CD4-positive, alpha-beta T cell treated with Interleukin-17A for 1 hour (primary cell): ENCODE data around the gene LZIC.

Source experiments
- DNase-seq: peaks from one replicate; pipeline ENCODE4 v3.0.0-alpha.2; 2020

LZIC gene

GRCh38 chr1:9910076-9910422, 33.1 kb downstream of the LZIC start, which contains the start of gene CTNNBIP1:
CTNNBIP1 (minus strand) TSS chr1:9910269; CDS start chr1:9872064, 38,205 bp downstream.
- DNase-seq: no peak

GRCh38 chr1:9909234-9910046, 33.8 kb downstream of the LZIC start:
- DNase-seq: peak; percentile 14

DNA sequence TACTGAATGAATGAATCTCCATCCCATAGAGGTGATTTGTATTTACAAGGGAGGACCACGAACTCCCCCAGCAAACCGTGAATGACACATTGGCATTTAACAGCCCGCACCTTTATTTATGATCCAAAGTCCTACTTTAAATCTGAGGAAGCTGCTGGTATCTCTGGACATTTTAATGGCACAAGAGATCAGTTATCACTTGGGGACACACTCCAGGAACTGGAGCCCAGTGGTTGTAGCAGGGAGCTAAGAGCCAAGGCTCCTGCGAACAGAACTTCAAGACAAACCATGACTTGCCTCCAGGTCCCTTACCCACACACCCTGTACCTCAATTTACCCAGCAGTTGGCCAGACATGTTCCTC, 34.3 kb downstream of the LZIC start:
- no peak for DNase-seq

DNA sequence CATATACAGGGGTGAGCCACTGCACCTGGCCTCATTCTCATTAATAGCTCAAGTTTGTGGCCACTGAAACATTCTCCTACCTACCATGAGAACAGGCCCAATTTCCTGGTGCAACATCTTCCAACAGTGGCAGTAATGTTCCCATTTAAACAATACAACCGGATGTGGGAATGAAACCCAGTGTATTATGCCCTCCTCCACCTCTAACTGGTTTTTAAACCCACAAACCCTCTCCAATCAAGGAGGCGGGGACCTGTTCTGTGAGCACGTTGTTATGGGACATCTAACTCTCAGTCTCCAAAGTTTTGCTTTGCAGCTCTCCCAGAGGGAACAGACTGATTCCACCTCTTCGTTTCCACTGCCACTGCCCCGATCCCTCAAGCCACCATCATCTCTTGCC, 35.8 kb downstream of the LZIC start:
- no peak for DNase-seq

GRCh38 chr1:9906466-9906865, 36.7 kb downstream of the LZIC start:
- no peak for DNase-seq

DNA sequence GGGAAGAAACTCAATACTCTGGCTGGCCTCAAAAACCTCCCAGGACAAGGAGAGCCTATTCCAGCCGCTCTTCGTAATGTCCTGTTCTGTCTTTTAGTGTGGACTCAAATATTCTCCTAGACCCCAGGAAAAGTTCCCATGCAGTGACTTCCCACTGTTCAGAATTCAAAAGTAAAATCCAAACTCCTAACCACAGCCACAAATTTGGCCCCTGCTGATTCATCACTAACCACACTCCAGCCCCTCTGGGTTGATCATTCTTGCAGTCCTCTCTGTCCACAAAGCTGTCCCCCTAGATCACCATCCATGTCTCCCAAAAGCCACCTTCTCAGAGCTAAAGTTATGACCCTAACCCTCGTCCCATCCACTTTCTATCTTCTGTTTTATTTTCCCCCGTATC, 38.2 kb downstream of the LZIC start:
- DNase-seq: no peak

- no peak for DNase-seq
Observed at GRCh38 chr1:9904596-9904995, 38.6 kb downstream of the LZIC start.

GRCh38 chr1:9903801-9904527, 39.2 kb downstream of the LZIC start:
- no peak for DNase-seq

GRCh38 chr1:9902060-9902452, 41.1 kb downstream of the LZIC start:
- no peak for DNase-seq

- DNase-seq: no peak
Observed at GRCh38 chr1:9901148-9902059, 41.8 kb downstream of the LZIC start.

DNA sequence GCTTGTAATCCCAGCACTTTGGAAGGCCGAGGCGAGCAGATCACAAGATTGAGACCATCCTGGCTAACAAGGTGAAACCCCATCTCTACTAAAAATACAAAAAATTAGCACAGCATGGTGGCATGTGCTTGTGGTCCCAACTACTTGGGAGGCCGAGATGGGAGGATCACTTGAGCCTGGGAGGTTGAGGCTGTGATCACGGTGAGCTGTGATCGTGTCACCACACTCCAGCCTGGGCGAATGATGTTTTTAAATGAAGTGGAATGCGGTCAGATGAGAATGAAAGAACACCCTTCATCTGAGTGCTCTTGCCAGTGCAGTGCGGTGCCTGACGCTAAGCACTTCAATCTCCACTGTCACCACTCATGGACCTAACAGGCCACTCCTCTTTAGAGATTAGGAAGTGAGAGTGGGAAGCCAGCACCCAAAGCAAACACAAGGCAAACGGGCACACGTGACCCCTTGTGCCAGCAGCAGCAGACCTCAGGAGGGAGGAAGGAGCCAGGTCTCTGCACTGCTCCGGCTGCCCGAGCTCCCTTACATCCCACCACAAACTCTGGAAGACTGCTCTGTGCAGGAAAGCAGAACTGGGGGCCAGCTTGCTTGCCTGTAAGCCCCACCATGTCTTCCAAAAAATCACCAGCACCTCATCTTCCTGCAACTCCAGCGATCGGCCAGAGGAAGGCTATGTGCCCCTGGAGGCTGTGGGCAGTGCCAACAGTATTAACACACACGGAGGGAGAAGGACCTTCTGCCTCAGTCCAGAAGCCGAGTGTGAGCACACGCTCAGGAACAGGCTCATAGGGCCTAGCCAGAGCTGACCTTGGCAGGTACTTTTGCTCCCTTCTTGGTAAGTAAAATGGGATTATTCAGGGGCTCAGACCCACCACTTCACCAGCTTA, 42.8 kb downstream of the LZIC start:
- peak; percentile 5 for DNase-seq

- no peak for DNase-seq
Observed at GRCh38 chr1:9894115-9894514, 49.1 kb downstream of the LZIC start.

DNA sequence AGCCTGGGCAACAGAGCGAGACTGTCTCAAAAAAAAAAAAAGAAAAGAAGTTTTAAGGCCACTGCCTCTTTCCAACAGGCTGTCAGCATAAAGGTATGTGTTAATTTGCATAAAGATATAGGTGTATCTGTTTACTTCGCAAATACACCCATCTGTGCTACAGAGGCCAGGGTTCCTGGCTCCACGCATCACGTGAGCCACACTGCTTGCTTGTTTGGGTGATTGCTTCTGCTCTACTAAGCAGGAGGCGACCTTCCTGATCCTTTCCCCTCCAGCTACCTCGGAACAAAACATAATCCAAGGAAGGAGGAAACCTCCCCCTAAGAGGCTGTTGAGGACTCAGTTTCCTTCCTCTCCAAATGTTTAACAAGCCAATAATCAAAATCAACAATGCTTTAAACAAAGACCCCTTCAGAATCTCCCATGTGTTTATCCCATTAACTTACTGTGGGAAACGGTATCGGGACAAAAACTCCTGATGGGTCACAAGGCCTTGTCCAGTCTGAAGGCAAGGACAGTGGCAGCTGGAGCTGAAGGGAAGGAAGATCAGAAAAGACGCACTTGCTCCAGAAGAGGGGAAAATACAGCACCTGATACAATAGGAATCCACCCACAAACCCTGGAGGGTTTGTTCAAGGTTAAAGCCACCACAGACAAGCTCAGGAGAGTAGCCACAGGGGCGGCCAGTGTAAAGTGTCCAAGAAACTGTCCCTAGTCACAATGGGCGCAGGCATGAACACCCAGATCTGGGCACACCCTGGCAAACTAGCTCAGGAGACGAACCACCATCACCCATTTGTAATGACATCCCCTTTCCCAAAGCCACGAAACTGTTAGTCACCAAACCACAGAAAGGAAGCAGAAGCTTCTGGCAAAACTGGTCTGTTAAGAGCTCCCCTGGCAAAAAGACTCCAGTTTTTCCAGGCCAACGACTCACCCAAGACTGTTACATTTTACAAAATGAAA, 50.3 kb downstream of the LZIC start:
- DNase-seq: no peak

GRCh38 chr1:9891207-9891606, 52.0 kb downstream of the LZIC start:
- DNase-seq: no peak

DNA sequence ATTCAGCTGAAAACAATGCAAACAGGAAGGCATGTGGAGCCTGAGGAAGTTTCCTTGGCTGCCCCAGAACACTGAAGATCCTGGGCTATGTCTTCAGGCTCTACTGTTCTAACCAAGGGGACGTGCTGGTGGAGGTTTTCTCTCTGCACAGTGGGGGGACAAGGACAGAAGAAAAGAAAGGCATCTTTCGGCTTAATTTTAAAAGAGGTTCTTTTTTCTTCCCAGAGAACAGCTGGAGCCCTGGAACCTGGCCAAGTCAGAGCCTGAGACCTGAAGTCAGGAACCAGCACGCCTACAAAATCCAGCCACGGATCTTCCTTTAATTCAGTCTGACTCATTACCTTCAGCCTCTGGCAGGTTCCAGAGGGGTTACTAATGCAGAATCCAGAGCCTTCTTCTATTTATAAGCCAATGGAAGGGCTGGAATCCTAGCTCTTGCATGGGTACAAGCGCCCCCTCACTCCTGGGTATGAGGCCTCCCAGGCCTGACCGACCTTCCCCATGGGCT, 52.9 kb downstream of the LZIC start:
- DNase-seq: no peak

DNA sequence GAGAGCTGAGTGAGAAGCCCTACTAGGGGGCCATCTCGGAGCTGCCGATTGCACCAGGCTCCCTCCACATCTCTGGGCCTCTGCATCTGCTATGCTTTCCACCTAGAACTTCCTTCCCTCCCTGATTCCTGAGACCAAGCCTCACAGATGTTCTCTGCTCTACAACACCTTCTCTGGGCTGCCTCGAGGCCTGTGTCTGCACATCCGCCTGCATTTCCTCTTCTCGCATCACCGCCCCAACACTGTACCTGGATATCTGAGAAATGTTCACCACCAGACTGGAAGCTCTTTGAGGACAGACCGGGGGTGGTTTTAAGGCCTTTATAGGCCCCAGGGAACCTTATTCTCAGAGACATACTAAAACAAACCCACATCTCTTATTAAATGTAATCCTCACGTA, 53.8 kb downstream of the LZIC start:
- no peak for DNase-seq

GRCh38 chr1:9888886-9889285, 54.3 kb downstream of the LZIC start:
- no peak for DNase-seq

GRCh38 chr1:9887070-9887469, 56.1 kb downstream of the LZIC start:
- DNase-seq: no peak

GRCh38 chr1:9886092-9886742, 57.0 kb downstream of the LZIC start:
- no peak for DNase-seq

DNA sequence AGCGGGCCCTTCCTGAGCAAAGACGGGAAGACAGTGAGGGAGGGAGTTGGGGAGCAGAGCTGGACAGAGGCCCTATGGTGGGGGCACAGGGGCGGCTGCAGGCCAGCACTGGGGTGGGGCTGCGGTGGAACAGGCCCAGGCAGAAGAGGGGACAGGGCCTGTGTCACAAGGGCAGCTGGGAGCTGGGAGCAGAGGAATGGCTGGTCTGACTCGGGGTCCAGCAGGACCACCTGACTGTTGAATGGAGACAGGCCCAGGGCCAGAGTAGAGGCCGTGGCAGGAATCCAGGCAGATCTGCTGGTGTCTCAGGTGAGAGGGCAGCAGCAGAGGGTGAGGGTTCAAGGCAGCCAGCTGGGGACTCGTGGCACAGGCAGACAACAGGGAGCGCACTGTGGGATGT, 58.4 kb downstream of the LZIC start:
- DNase-seq: no peak
